GM12891 (cell line): ENCODE results near the gene CENPM.

Experiments used
- PAX5 ChIP-seq: IDR thresholded peaks from 2 replicates; pipeline ENCODE4 v1.6.1; 2011; ENCODE audit warnings: low read length, moderate library complexity, mild to moderate bottlenecking; ENCODE audit not compliant: insufficient read depth, severe bottlenecking
- POLR2A ChIP-seq: IDR thresholded peaks from 2 replicates; pipeline ENCODE4 v1.6.1; 2011; ENCODE audit warnings: low read depth, low read length, control low read depth
- POLR2AphosphoS5 ChIP-seq: IDR thresholded peaks from 2 replicates; pipeline ENCODE4 v1.6.1; 2011; ENCODE audit warnings: low read depth, low read length, control low read depth
- POU2F2 ChIP-seq: IDR thresholded peaks from 2 replicates; pipeline ENCODE4 v1.6.1; 2011; ENCODE audit warnings: low read depth, mild to moderate bottlenecking, control low read depth, low read length, moderate library complexity
- SPI1 ChIP-seq: IDR thresholded peaks from 2 replicates; pipeline ENCODE4 v1.6.1; 2011; ENCODE audit warnings: low read depth, low read length, control low read depth
- TAF1 ChIP-seq: IDR thresholded peaks from 2 replicates; pipeline ENCODE4 v1.6.1; 2011; ENCODE audit warnings: low read depth, low read length, control low read depth

- TF ChIP-seq TAF1, result no peak
- TF ChIP-seq POLR2AphosphoS5, result peak; percentile 66; the same call in 1 of the 2 replicates
- 0 out of 2 replicates have a peak, but pooled peaks have one; percentile 39 for TF ChIP-seq POLR2A
- no peak for TF ChIP-seq SPI1
- 0 out of 2 replicates have a peak, but pooled peaks have one; percentile 23 for TF ChIP-seq POU2F2
- no peak for TF ChIP-seq PAX5
Measured at GRCh38 chr22:41922940-41923594, 23.9 kb downstream of the CENPM start.
